Measurements from ENCODE around the gene GRM1. TPM values are rescaled to one million over a fixed set of nuclear protein-coding genes. Genes with fewer than 3 reads are reported as not detected.

Gene GRM1
- total and polyA plus RNA-seq, 2 donors (not counting 3 experiments of a cell fraction or from before 2014, with no cell fraction given) = 0.07 TPM; not detected in 1

- dilution Hi-C loops (cut with MboI; ENCODE audit: extremely low pct_ligation_motif_present, low sequenced_read_pairs) (no loop called here), intact Hi-C loops (cut with micrococcal nuclease) (no loop called here)
- DNase-seq (ENCODE audit: low read depth, low spot score) (no peak), FAIRE-seq (no peak)
- ChIA-PET CTCF (no interaction called here), POLR2A (no interaction called here)
- H3K4me2 ChIP-seq (ENCODE audit: insufficient read depth, low read length) = no peak overlapping the region
- no peaks in the 10 kb centered on the region for H3K27me3 ChIP-seq (ENCODE audit: control insufficient read depth in 2 of 2, insufficient read depth in 2 of 2, low read length in 2 of 2)
- no peaks in the 10 kb centered on the region for H4K20me1 ChIP-seq (replicated peaks; ENCODE audit: control insufficient read depth, extremely low read depth, insufficient read depth, low read length)
- H3K9me3 ChIP-seq (replicated peaks; ENCODE audit: control insufficient read depth, insufficient read depth, low read length) = no peaks in the 10 kb centered on the region
- H3K36me3 ChIP-seq (ENCODE audit: control insufficient read depth in 2 of 2, extremely low read depth in 1 of 2, insufficient read depth in 2 of 2, low read length in 2 of 2) = no peaks in the 10 kb centered on the region
- no peaks in the 10 kb centered on the region for H3K9me1 ChIP-seq (replicated peaks; ENCODE audit: control insufficient read depth, extremely low read depth, insufficient read depth, low read length)
- TF ChIP-seq JUN (IDR thresholded peaks at IDR 0.05; ENCODE audit: borderline replicate concordance, insufficient read depth, insufficient read length, low read depth) (no peak), GATA2 (IDR thresholded peaks at IDR 0.05; ENCODE audit: insufficient read depth, insufficient read length, low read depth, low read length) (no peak), MYC (IDR thresholded peaks at IDR 0.05; ENCODE audit: low read depth, low read length) (no peak), POLR2AphosphoS5 (IDR thresholded peaks at IDR 0.05; ENCODE audit: insufficient read depth, low read depth, low read length) (no peak), EZH2 (IDR thresholded peaks at IDR 0.05; ENCODE audit: borderline replicate concordance, low read depth, low read length, severe bottlenecking) (no peak), FOS (IDR thresholded peaks at IDR 0.05; ENCODE audit: borderline replicate concordance, insufficient read depth, low read length) (no peak), POLR2A (IDR thresholded peaks at IDR 0.05; ENCODE audit: low read depth, low read length) (no peak)
- TF ChIP-seq, protein P1, sequence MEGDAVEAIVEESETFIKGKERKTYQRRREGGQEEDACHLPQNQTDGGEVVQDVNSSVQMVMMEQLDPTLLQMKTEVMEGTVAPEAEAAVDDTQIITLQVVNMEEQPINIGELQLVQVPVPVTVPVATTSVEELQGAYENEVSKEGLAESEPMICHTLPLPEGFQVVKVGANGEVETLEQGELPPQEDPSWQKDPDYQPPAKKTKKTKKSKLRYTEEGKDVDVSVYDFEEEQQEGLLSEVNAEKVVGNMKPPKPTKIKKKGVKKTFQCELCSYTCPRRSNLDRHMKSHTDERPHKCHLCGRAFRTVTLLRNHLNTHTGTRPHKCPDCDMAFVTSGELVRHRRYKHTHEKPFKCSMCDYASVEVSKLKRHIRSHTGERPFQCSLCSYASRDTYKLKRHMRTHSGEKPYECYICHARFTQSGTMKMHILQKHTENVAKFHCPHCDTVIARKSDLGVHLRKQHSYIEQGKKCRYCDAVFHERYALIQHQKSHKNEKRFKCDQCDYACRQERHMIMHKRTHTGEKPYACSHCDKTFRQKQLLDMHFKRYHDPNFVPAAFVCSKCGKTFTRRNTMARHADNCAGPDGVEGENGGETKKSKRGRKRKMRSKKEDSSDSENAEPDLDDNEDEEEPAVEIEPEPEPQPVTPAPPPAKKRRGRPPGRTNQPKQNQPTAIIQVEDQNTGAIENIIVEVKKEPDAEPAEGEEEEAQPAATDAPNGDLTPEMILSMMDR (IDR thresholded peaks at IDR 0.05; ENCODE audit: extremely low read depth in 1 of 2, insufficient read depth in 1 of 2, low read depth in 1 of 2, low read length in 2 of 2) = no peak
- TF ChIP-seq, protein P2, sequence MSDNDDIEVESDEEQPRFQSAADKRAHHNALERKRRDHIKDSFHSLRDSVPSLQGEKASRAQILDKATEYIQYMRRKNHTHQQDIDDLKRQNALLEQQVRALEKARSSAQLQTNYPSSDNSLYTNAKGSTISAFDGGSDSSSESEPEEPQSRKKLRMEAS (IDR thresholded peaks at IDR 0.05; ENCODE audit: insufficient read depth, insufficient read length) = no peak
- BruUV-seq (replicated peaks) = no TSS peak
- no peak overlapping the region for H3K27ac ChIP-seq (ENCODE audit: insufficient read depth, low read depth, low read length)
- no peak overlapping the region for H3K9ac ChIP-seq (replicated peaks; ENCODE audit: extremely low read depth, insufficient read depth, low read length)
- H3K4me1 ChIP-seq (ENCODE audit: control insufficient read depth, extremely low read depth, insufficient read depth, low read length) = no peaks in the 10 kb centered on the region
- no peaks in the 10 kb centered on the region for H3K79me2 ChIP-seq (ENCODE audit: control insufficient read depth, insufficient read depth, low read length)
- H2AFZ ChIP-seq (ENCODE audit: low read depth, low read length) = no peak overlapping the region
- no peak overlapping the region for H3K4me3 ChIP-seq (replicated peaks in 1 of 3; ENCODE audit: insufficient read depth in 1 of 3, low read depth in 1 of 3, low read length in 3 of 3)
Observed at GRCh38 chr6:146106532-146106931, 77.7 kb downstream of the GRM1 start.

All from endothelial cell of umbilical vein (primary cell).